Esophagus squamous epithelium (tissue), 4 donors: ENCODE data around the gene BEX3.
"Not testable (repeated sequence)": the region's sequence is repeated elsewhere in the genome, so short reads cannot be mapped to it uniquely, and the experiment has no call there.

Source experiments
- POLR2A ChIP-seq, 4 donors: fragments of 450-650 bp; IDR thresholded peaks; one replicate each; pipeline ENCODE4 v1.6.1; 2017; ENCODE audit warnings: antibody characterized with exemption in 4 of 4, mild to moderate bottlenecking in 4 of 4, moderate library complexity in 3 of 4
- TF ChIP-seq, protein P1 (sequence below), 6 experiments: fragments of 450-650 bp in 4 of 6; fragments of 200-600 bp in 2 of 6; sonication (generic) in 2 of 6; IDR thresholded peaks; one replicate each; pipeline ENCODE4 v1.5.1; 2016 to 2019; ENCODE audit warnings: antibody characterized with exemption in 6 of 6, mild to moderate bottlenecking in 4 of 6, moderate library complexity in 4 of 6

DNA sequence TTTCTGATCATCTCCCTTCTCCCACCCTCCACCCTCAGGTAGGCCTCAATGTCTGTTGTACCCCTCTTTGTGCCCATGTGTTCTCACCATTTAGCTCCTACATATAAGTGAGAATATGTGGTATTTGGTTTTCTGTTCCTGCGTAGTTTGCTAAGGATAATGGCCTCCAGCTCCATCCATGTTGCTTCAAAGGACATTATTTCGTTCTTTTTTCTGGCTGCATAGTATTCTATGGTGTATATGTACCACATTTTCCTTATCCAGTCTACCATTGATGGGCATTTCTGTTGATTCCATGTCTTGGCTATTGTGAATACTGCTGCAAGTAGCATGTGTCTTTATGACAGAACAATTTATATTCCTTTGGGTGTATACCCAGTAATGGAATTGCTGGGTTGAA lies 35.4 kb downstream of the BEX3 start:
- TF ChIP-seq, protein P1, sequence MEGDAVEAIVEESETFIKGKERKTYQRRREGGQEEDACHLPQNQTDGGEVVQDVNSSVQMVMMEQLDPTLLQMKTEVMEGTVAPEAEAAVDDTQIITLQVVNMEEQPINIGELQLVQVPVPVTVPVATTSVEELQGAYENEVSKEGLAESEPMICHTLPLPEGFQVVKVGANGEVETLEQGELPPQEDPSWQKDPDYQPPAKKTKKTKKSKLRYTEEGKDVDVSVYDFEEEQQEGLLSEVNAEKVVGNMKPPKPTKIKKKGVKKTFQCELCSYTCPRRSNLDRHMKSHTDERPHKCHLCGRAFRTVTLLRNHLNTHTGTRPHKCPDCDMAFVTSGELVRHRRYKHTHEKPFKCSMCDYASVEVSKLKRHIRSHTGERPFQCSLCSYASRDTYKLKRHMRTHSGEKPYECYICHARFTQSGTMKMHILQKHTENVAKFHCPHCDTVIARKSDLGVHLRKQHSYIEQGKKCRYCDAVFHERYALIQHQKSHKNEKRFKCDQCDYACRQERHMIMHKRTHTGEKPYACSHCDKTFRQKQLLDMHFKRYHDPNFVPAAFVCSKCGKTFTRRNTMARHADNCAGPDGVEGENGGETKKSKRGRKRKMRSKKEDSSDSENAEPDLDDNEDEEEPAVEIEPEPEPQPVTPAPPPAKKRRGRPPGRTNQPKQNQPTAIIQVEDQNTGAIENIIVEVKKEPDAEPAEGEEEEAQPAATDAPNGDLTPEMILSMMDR (IDR thresholded peaks at IDR 0.05): not testable (repeated sequence)
- TF ChIP-seq POLR2A (IDR thresholded peaks at IDR 0.05): not testable (repeated sequence)
